OCI-LY3 (cell line): Measurements from ENCODE around the gene CRACR2B.

Source experiments
- CTCF ChIP-seq: fragments of 200-600, 300-600 bp; sonication (generic); IDR thresholded peaks from 2 replicates; pipeline ENCODE4 v1.5.1; 2014; ENCODE audit warnings: antibody characterized with exemption, low read length, low read depth
- EZH2phosphoT487 ChIP-seq: fragments of 200-600 bp; shearing (Covaris generic); IDR thresholded peaks from 2 replicates; pipeline ENCODE4 v1.6.1; 2018; ENCODE audit warnings: antibody characterized with exemption, mixed run types, low read depth

- TF ChIP-seq CTCF (no peak), EZH2phosphoT487 (no peak)
Observed at GRCh38 chr11:796565-797295, 31.0 kb upstream of the CRACR2B start.
